K562 (cell line): ENCODE results near the gene ST14. TPM values are rescaled to one million over a fixed set of nuclear protein-coding genes. Genes with fewer than 3 reads are reported as not detected.
A peak's percentile ranks its signal among the peaks of the same experiment; 100 is the strongest.

Source experiments
- CCNT2 ChIP-seq: IDR thresholded peaks from 2 replicates; pipeline ENCODE4 v1.6.1; 2011; ENCODE audit warnings: borderline replicate concordance, low read depth, mild to moderate bottlenecking, moderate library complexity, mixed read lengths, low read length; ENCODE audit not compliant: insufficient read length; ENCODE audit errors: extremely low read depth
- EGR1 ChIP-seq: fragments of 450-650 bp; conservative IDR thresholded peaks from 2 replicates; pipeline ENCODE4 v1.6.1; 2017; ENCODE audit warnings: mild to moderate bottlenecking
- ESRRA ChIP-seq: fragments of 450-650 bp; IDR thresholded peaks from 2 replicates; pipeline ENCODE4 v1.6.1; 2014; ENCODE audit warnings: low read depth, mild to moderate bottlenecking, moderate library complexity, borderline replicate concordance
- EWSR1 ChIP-seq: fragments of 450-650 bp; IDR thresholded peaks from 2 replicates; pipeline ENCODE4 v1.6.1; 2018; ENCODE audit warnings: borderline replicate concordance, mild to moderate bottlenecking, low read depth, moderate library complexity; ENCODE audit not compliant: partially characterized antibody
- FOS ChIP-seq: IDR thresholded peaks from 3 replicates; pipeline ENCODE4 v1.6.1; 2011; ENCODE audit not compliant: insufficient read length; ENCODE audit errors: extremely low read depth
- GTF2E2 ChIP-seq: fragments of 200-800 bp; sonication (Bioruptor generic); IDR thresholded peaks from 2 replicates; pipeline ENCODE4 v1.6.1; 2016; ENCODE audit warnings: missing genetic modification characterization, missing compliant biosample characterization
- MBD2 ChIP-seq: sonication (generic); IDR thresholded peaks from 2 replicates; pipeline ENCODE4 v1.6.1; 2016; ENCODE audit warnings: low read depth, borderline replicate concordance
- MCM7 ChIP-seq, 2 experiments: fragments of 450-650 bp; IDR thresholded peaks; 2 replicates each; pipeline ENCODE4 v1.6.1; 2016 to 2018
- MTA1 ChIP-seq: fragments of 450-650 bp; IDR thresholded peaks from 2 replicates; pipeline ENCODE4 v1.6.1; 2017; ENCODE audit warnings: borderline replicate concordance
- MYBL2 ChIP-seq, 2 experiments: fragments of 450-650 bp in 1 of 2; sonication (generic) in 1 of 2; formaldehyde crosslinking in 1 of 2; IDR thresholded peaks; 2 replicates each; pipeline versions ENCODE4 v1.6.1 to v1.8.1; 2017 to 2022; ENCODE audit warnings: borderline replicate concordance in 1 of 2, inconsistent platforms in 1 of 2, low read depth in 1 of 2, mild to moderate bottlenecking in 1 of 2, missing genetic modification reagents in 1 of 2, moderate library complexity in 1 of 2
- NR4A1 ChIP-seq, 2 experiments: fragments of 250-450 bp in 1 of 2; fragments of 450-650 bp in 1 of 2; sonication (Bioruptor Pico) in 1 of 2; IDR thresholded peaks; 2 replicates each; pipeline versions ENCODE4 v1.4.0 to v1.6.1; 2016 to 2020; ENCODE audit warnings: mild to moderate bottlenecking in 2 of 2, missing compliant biosample characterization in 1 of 2, missing genetic modification characterization in 1 of 2, moderate library complexity in 1 of 2
- POLR2B ChIP-seq: fragments of 450-650 bp; IDR thresholded peaks from 2 replicates; pipeline ENCODE4 v1.6.1; 2018; ENCODE audit warnings: low read depth; ENCODE audit not compliant: partially characterized antibody
- PYGO2 ChIP-seq: fragments of 450-650 bp; IDR thresholded peaks from 2 replicates; pipeline ENCODE4 v1.6.1; 2016; ENCODE audit warnings: mild to moderate bottlenecking, missing genetic modification characterization, moderate library complexity, missing compliant biosample characterization
- RNF2 ChIP-seq: sonication (generic); IDR thresholded peaks from 2 replicates; pipeline ENCODE4 v1.6.1; 2016
- SMC3 ChIP-seq: conservative IDR thresholded peaks from 2 replicates; pipeline ENCODE4 v1.6.1; 2011; ENCODE audit warnings: low read depth, low read length, improper control_type of control experiment; ENCODE audit not compliant: insufficient read depth
- SPI1 ChIP-seq: IDR thresholded peaks from 2 replicates; pipeline ENCODE4 v1.6.1; 2011; ENCODE audit warnings: low read depth, low read length, control low read depth, borderline replicate concordance
- VEZF1 ChIP-seq: fragments of 200-800 bp; sonication (Bioruptor generic); IDR thresholded peaks from 2 replicates; pipeline ENCODE4 v1.6.1; 2017; ENCODE audit warnings: missing genetic modification characterization, missing compliant biosample characterization
- ZBTB43 ChIP-seq: sonication (generic); formaldehyde crosslinking; IDR thresholded peaks from 2 replicates; pipeline ENCODE4 v1.8.0; 2023; ENCODE audit warnings: mild to moderate bottlenecking, missing genetic modification reagents
- ZKSCAN8 ChIP-seq: fragments of 200-800 bp; sonication (Bioruptor generic); IDR thresholded peaks from 2 replicates; pipeline ENCODE4 v1.6.1; 2016; ENCODE audit warnings: missing genetic modification characterization, missing compliant biosample characterization
- ZNF165 ChIP-seq: fragments of 250-450 bp; sonication (Bioruptor Pico); IDR thresholded peaks from 2 replicates; pipeline ENCODE4 v1.4.0; 2020; ENCODE audit warnings: borderline replicate concordance
- ZNF274 ChIP-seq: IDR thresholded peaks from 2 replicates; pipeline ENCODE4 v1.6.1; 2011; ENCODE audit warnings: low read depth, mild to moderate bottlenecking, low read length, moderate library complexity, borderline replicate concordance
- ZNF436 ChIP-seq: fragments of 250-450, 450-650 bp; sonication (Bioruptor Pico); formaldehyde crosslinking; IDR thresholded peaks from 2 replicates; pipeline ENCODE4 v1.7.0; 2020; ENCODE audit warnings: mild to moderate bottlenecking
- polyA plus RNA-seq, 8 experiments: library from polyadenylated mRNA; depleted of rRNA in 4 of 8; stranded (reverse) in 5 of 8; unstranded in 3 of 8; fragments of >200 nt; fragmentation: Nextera tagmentation in 2 of 8; fragmentation: Illumina TruSeq in 1 of 8; extraction: Ambion mirVana in 2 of 8; extraction: Trizol in 1 of 8; gene quantifications; 2 replicates each; pipeline versions ENCODE4 v1.2.1 to v1.2.3, GENCODE V29; 2011 to 2014; ENCODE audit warnings: inconsistent platforms in 1 of 8, missing spikeins in 1 of 8
- total RNA-seq, 7 experiments: library from RNA; depleted of rRNA in 6 of 7; stranded (reverse); fragments of >200 nt in 6 of 7; fragmentation: Illumina TruSeq in 2 of 7; extraction: Trizol in 2 of 7; gene quantifications; 2 replicates each; pipeline versions ENCODE4 v1.2.1 to v1.2.3, GENCODE V29; 2011 to 2021; ENCODE audit warnings: low replicate concordance in 1 of 7
- TF ChIP-seq, protein P1 (sequence below): sonication (generic); formaldehyde crosslinking; IDR thresholded peaks from 2 replicates; pipeline ENCODE4 v1.8.1; 2023; ENCODE audit warnings: mild to moderate bottlenecking, missing genetic modification reagents

ST14 gene
- total and polyA plus RNA-seq, 9 of the 15 experiments (the other 6 are each of a cell fraction or from before 2014, with no cell fraction given) = 0.08 to 0.20 TPM; not detected in 7

- TF ChIP-seq EWSR1 = no peak
- TF ChIP-seq NR4A1 (CRISPR knock-in tag; IDR thresholded peaks at IDR 0.05) = no peak
- no peak for TF ChIP-seq NR4A1 (tag; IDR thresholded peaks at IDR 0.05)
- no peak for TF ChIP-seq ZNF274
- peak; percentile 92 for TF ChIP-seq EGR1
- TF ChIP-seq MBD2 = no peak
- TF ChIP-seq MTA1 = no peak
- no peak for TF ChIP-seq SMC3
- no peak for TF ChIP-seq MYBL2 (IDR thresholded peaks at IDR 0.05; ENCODE audit: low read depth)
- TF ChIP-seq MYBL2 (CRISPR knock-in tag; IDR thresholded peaks at IDR 0.05; ENCODE audit: borderline replicate concordance) = no peak
- TF ChIP-seq ESRRA = no peak
- no peak for TF ChIP-seq VEZF1 (CRISPR knock-in tag)
- no peak for TF ChIP-seq PYGO2 (tag)
- no peak for TF ChIP-seq ZKSCAN8 (CRISPR knock-in tag)
- TF ChIP-seq ZNF436 (CRISPR knock-in tag) = no peak
- TF ChIP-seq GTF2E2 (tag) = no peak
- no peak for TF ChIP-seq CCNT2
- no peak for TF ChIP-seq POLR2B
- TF ChIP-seq, protein P1, sequence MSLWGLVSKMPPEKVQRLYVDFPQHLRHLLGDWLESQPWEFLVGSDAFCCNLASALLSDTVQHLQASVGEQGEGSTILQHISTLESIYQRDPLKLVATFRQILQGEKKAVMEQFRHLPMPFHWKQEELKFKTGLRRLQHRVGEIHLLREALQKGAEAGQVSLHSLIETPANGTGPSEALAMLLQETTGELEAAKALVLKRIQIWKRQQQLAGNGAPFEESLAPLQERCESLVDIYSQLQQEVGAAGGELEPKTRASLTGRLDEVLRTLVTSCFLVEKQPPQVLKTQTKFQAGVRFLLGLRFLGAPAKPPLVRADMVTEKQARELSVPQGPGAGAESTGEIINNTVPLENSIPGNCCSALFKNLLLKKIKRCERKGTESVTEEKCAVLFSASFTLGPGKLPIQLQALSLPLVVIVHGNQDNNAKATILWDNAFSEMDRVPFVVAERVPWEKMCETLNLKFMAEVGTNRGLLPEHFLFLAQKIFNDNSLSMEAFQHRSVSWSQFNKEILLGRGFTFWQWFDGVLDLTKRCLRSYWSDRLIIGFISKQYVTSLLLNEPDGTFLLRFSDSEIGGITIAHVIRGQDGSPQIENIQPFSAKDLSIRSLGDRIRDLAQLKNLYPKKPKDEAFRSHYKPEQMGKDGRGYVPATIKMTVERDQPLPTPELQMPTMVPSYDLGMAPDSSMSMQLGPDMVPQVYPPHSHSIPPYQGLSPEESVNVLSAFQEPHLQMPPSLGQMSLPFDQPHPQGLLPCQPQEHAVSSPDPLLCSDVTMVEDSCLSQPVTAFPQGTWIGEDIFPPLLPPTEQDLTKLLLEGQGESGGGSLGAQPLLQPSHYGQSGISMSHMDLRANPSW (CRISPR knock-in tag) = no peak
- TF ChIP-seq SPI1 = peak; percentile 30; the same call in 1 of the 2 replicates
- no peak for TF ChIP-seq RNF2
- no peak for TF ChIP-seq FOS
- TF ChIP-seq MCM7 (IDR thresholded peaks at IDR 0.05) = no peak
- TF ChIP-seq ZNF165 (CRISPR knock-in tag) = no peak
- TF ChIP-seq ZBTB43 = no peak
These were observed 3.2 kb upstream of the ST14 start (continued) for GRCh38 chr11:130156108-130157022.
